ENCODE measurements around the gene CACNA1I.

Gene CACNA1I

GRCh38 chr22:39734866-39735265 is 164.3 kb downstream of the CACNA1I start:
- no peak overlapping the region for H3K4me3 ChIP-seq (ENCODE audit: low read depth, low read length)
- no peak for DNase-seq (ENCODE audit: low read depth)
- TF ChIP-seq CTCF (IDR thresholded peaks at IDR 0.05; ENCODE audit: low read depth, low read length, missing control alignments) = no peak
- in situ Hi-C loops (cut with HindIII; ENCODE audit: low sequenced_read_pairs) = no loop called here

DNA sequence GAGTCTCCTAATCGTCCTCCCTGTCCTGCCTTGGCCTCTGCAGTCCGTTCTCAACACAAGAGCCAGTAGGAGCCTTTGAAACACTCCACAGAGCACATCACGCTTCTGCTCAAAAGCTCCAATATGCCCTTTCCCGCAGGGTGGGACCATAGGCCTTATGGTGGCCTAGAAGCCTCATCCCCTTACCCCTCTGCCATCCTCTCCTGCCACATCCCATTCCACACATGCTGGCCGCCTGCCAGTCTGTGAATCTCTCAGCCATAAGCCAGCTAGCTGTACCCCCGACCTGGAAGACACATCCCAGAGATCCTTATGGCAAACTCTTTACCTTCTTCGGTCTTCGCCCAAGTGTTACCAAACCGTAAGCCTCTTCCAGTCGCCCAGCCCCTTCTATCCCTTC is 165.2 kb downstream of the CACNA1I start:
- TF ChIP-seq CTCF (IDR thresholded peaks at IDR 0.05; ENCODE audit: low read depth, low read length, missing control alignments) = no peak
- in situ Hi-C loops (cut with HindIII; ENCODE audit: low sequenced_read_pairs) = no loop called here
- DNase-seq (ENCODE audit: low read depth) = no peak
- no peak overlapping the region for H3K4me3 ChIP-seq (ENCODE audit: low read depth, low read length)

- H3K4me3 ChIP-seq (ENCODE audit: low read depth, low read length) = no peak overlapping the region
- in situ Hi-C loops (cut with HindIII; ENCODE audit: low sequenced_read_pairs) = no loop called here
- no peak for TF ChIP-seq CTCF (IDR thresholded peaks at IDR 0.05; ENCODE audit: low read depth, low read length, missing control alignments)
- DNase-seq (ENCODE audit: low read depth) = no peak
Measured at GRCh38 chr22:39738746-39739145, 168.2 kb downstream of the CACNA1I start.

Data from astrocyte of the cerebellum (primary cell).